HG02759 (cell line): Measurements from ENCODE around the gene WNT10A.

Experiments
- ATAC-seq: cut with Tn5 transposase; IDR thresholded peaks from one replicate; pipeline ENCODE4 v1.9.1; 2021; ENCODE audit warnings: mild to moderate bottlenecking, moderate library complexity; ENCODE audit not compliant: unreplicated experiment

Gene WNT10A

GRCh38 chr2:218892693-218893348, 12.2 kb downstream of the WNT10A start:
- ATAC-seq = peak; percentile 56

- no peak for ATAC-seq
These were observed 12.9 kb downstream of the WNT10A start for GRCh38 chr2:218893349-218894150.

GRCh38 chr2:218894151-218894879, 13.7 kb downstream of the WNT10A start:
- no peak for ATAC-seq

- no peak for ATAC-seq
These were observed 14.2 kb downstream of the WNT10A start for GRCh38 chr2:218894880-218895157.

GRCh38 chr2:218895326-218895725, 14.7 kb downstream of the WNT10A start:
- ATAC-seq = no peak

- ATAC-seq = peak; percentile 18
These were observed 15.3 kb downstream of the WNT10A start for GRCh38 chr2:218895759-218896500.

- peak; percentile 63 for ATAC-seq
These were observed 16.1 kb downstream of the WNT10A start for GRCh38 chr2:218896501-218897393.

GRCh38 chr2:218897394-218898108, 16.9 kb downstream of the WNT10A start:
- ATAC-seq = no peak

GRCh38 chr2:218898109-218898878, 17.6 kb downstream of the WNT10A start:
- ATAC-seq = peak; percentile 41

- no peak for ATAC-seq
These were observed 18.5 kb downstream of the WNT10A start for GRCh38 chr2:218899147-218899546.

GRCh38 chr2:218902427-218902826, 21.8 kb downstream of the WNT10A start:
- no peak for ATAC-seq

- no peak for ATAC-seq
These were observed 23.5 kb downstream of the WNT10A start for GRCh38 chr2:218904176-218904575.

GRCh38 chr2:218908721-218909619, 28.3 kb downstream of the WNT10A start:
- peak; percentile 96 for ATAC-seq

GRCh38 chr2:218910741-218911140, 30.1 kb downstream of the WNT10A start:
- no peak for ATAC-seq

GRCh38 chr2:218920504-218920903, 39.9 kb downstream of the WNT10A start:
- ATAC-seq = no peak

- ATAC-seq = no peak
These were observed 44.1 kb downstream of the WNT10A start for GRCh38 chr2:218924757-218925156.

GRCh38 chr2:218925434-218925833, 44.8 kb downstream of the WNT10A start:
- no peak for ATAC-seq

- ATAC-seq = no peak
These were observed 46.8 kb downstream of the WNT10A start for GRCh38 chr2:218927422-218927821.
